Right lobe of liver (tissue), 4 donors: Measurements from ENCODE around the gene CDC42EP4.

Experiments
- CTCF ChIP-seq, 4 donors: fragments of 200-600 bp in 3 of 4; fragments of 450-650 bp in 1 of 4; IDR thresholded peaks; one replicate each; pipeline versions ENCODE4 v1.5.1 to v1.8.0; 2016 to 2022; ENCODE audit warnings: antibody characterized with exemption in 4 of 4, mild to moderate bottlenecking in 2 of 4
- POLR2A ChIP-seq: fragments of 450-650 bp; IDR thresholded peaks from one replicate; pipeline ENCODE4 v1.6.1; 2017; ENCODE audit warnings: antibody characterized with exemption, mild to moderate bottlenecking
- donor health status: DM: no; HTN: no; CAD: no.
- donor health status: DM: no; HTN: no; CAD: no.
- donor health status: DM: no; HTN: yes; CAD: no.

- no peak for TF ChIP-seq CTCF (IDR thresholded peaks at IDR 0.05)
- TF ChIP-seq POLR2A = no peak
These were observed 26.2 kb downstream of the CDC42EP4 start for GRCh38 chr17:73285603-73285908.
